ENCODE data around the gene MZB1. TPM values are rescaled to one million over a fixed set of nuclear protein-coding genes. Genes with fewer than 3 reads are reported as not detected.
"Not testable (repeated sequence)": the region's sequence is repeated elsewhere in the genome, so short reads cannot be mapped to it uniquely, and the experiment has no call there.

MZB1 gene
- total and polyA plus RNA-seq, 9 donors: 0.22 to 0.95 (median 0.44) TPM

GRCh38 chr5:139410993-139411828 lies 21.5 kb upstream of the MZB1 start:
- no peaks in the 10 kb centered on the region for H3K9me3 ChIP-seq (replicated peaks; ENCODE audit: control insufficient read depth, low read depth, low read length)
- DNase-seq: no peak
- no peak overlapping the region for H3K27ac ChIP-seq (ENCODE audit: low read length)
- no peaks in the 10 kb centered on the region for H3K27me3 ChIP-seq (ENCODE audit: control insufficient read depth, insufficient read depth, low read length)
- H3K4me3 ChIP-seq (ENCODE audit: low read length): no peak overlapping the region
- peaks cover 32% of the 10 kb centered on the region for H3K4me1 ChIP-seq (ENCODE audit: control insufficient read depth, insufficient read depth, low read length)
- H3K36me3 ChIP-seq (ENCODE audit: control insufficient read depth, insufficient read depth, low read length): peaks cover 25% of the 10 kb centered on the region
- 25% methylated on average over 2 of the region's 17 CpGs for WGBS (ENCODE audit: insufficient coverage)

GRCh38 chr5:139410121-139410992 lies 20.6 kb upstream of the MZB1 start:
- WGBS (ENCODE audit: insufficient coverage): 39% methylated on average over 2 of the region's 6 CpGs
- Histone ChIP-seq H3K9me3 (replicated peaks; ENCODE audit: control insufficient read depth, low read depth, low read length) (no peaks in the 10 kb centered on the region), H3K36me3 (ENCODE audit: control insufficient read depth, insufficient read depth, low read length) (peaks cover 23% of the 10 kb centered on the region), H3K27ac (ENCODE audit: low read length) (no peak overlapping the region), H3K4me3 (ENCODE audit: low read length) (no peak overlapping the region), H3K27me3 (ENCODE audit: control insufficient read depth, insufficient read depth, low read length) (no peaks in the 10 kb centered on the region), H3K4me1 (ENCODE audit: control insufficient read depth, insufficient read depth, low read length) (peaks cover 23% of the 10 kb centered on the region)
- no peak for DNase-seq

- peaks cover 15% of the 10 kb centered on the region for H3K4me1 ChIP-seq (ENCODE audit: control insufficient read depth, insufficient read depth, low read length)
- peaks cover 22% of the 10 kb centered on the region for H3K36me3 ChIP-seq (ENCODE audit: control insufficient read depth, insufficient read depth, low read length)
- not testable (repeated sequence) for H3K4me3 ChIP-seq (ENCODE audit: low read length); H3K9me3 ChIP-seq (replicated peaks; ENCODE audit: control insufficient read depth, low read depth, low read length); H3K27ac ChIP-seq (ENCODE audit: low read length); H3K27me3 ChIP-seq (ENCODE audit: control insufficient read depth, insufficient read depth, low read length); DNase-seq
- no CpG with 5 or more reads among the region's 5 CpGs for WGBS (ENCODE audit: insufficient coverage)
Observed at GRCh38 chr5:139409116-139409515, 19.4 kb upstream of the MZB1 start.

GRCh38 chr5:139408191-139408590 lies 18.5 kb upstream of the MZB1 start:
- Histone ChIP-seq H3K27me3 (ENCODE audit: control insufficient read depth, insufficient read depth, low read length) (no peaks in the 10 kb centered on the region), H3K36me3 (ENCODE audit: control insufficient read depth, insufficient read depth, low read length) (peaks cover 16% of the 10 kb centered on the region), H3K4me1 (ENCODE audit: control insufficient read depth, insufficient read depth, low read length) (peaks cover 11% of the 10 kb centered on the region), H3K27ac (ENCODE audit: low read length) (no peak overlapping the region), H3K4me3 (ENCODE audit: low read length) (no peak overlapping the region), H3K9me3 (replicated peaks; ENCODE audit: control insufficient read depth, low read depth, low read length) (no peaks in the 10 kb centered on the region)
- DNase-seq: no peak
- WGBS (ENCODE audit: insufficient coverage): 78% methylated on average over 2 of the region's 7 CpGs

GRCh38 chr5:139407517-139407916 lies 17.8 kb upstream of the MZB1 start:
- Histone ChIP-seq H3K4me1 (ENCODE audit: control insufficient read depth, insufficient read depth, low read length) (peaks cover 14% of the 10 kb centered on the region), H3K4me3 (ENCODE audit: low read length) (no peak overlapping the region), H3K27me3 (ENCODE audit: control insufficient read depth, insufficient read depth, low read length) (no peaks in the 10 kb centered on the region), H3K27ac (ENCODE audit: low read length) (no peak overlapping the region), H3K9me3 (replicated peaks; ENCODE audit: control insufficient read depth, low read depth, low read length) (no peaks in the 10 kb centered on the region), H3K36me3 (ENCODE audit: control insufficient read depth, insufficient read depth, low read length) (peaks cover 9% of the 10 kb centered on the region)
- DNase-seq: no peak

GRCh38 chr5:139406963-139407362 lies 17.2 kb upstream of the MZB1 start:
- no peak overlapping the region for H3K4me3 ChIP-seq (ENCODE audit: low read length)
- H3K27me3 ChIP-seq (ENCODE audit: control insufficient read depth, insufficient read depth, low read length): no peaks in the 10 kb centered on the region
- peaks cover 6% of the 10 kb centered on the region for H3K36me3 ChIP-seq (ENCODE audit: control insufficient read depth, insufficient read depth, low read length)
- no peak for DNase-seq
- H3K27ac ChIP-seq (ENCODE audit: low read length): no peak overlapping the region
- H3K4me1 ChIP-seq (ENCODE audit: control insufficient read depth, insufficient read depth, low read length): peaks cover 14% of the 10 kb centered on the region
- WGBS (ENCODE audit: insufficient coverage): 69% methylated on average over 2 of the region's 2 CpGs
- no peaks in the 10 kb centered on the region for H3K9me3 ChIP-seq (replicated peaks; ENCODE audit: control insufficient read depth, low read depth, low read length)

GRCh38 chr5:139404484-139404840 lies 14.7 kb upstream of the MZB1 start:
- no peak for DNase-seq
- Histone ChIP-seq H3K27ac (ENCODE audit: low read length) (peak overlapping the region; percentile 97), H3K4me3 (ENCODE audit: low read length) (peak overlapping the region; percentile 32), H3K4me1 (ENCODE audit: control insufficient read depth, insufficient read depth, low read length) (peaks cover 14% of the 10 kb centered on the region), H3K9me3 (replicated peaks; ENCODE audit: control insufficient read depth, low read depth, low read length) (no peaks in the 10 kb centered on the region), H3K27me3 (ENCODE audit: control insufficient read depth, insufficient read depth, low read length) (no peaks in the 10 kb centered on the region), H3K36me3 (ENCODE audit: control insufficient read depth, insufficient read depth, low read length) (peaks cover 7% of the 10 kb centered on the region)
- 38% methylated on average over 1 of the region's 5 CpGs for WGBS (ENCODE audit: insufficient coverage)

- Histone ChIP-seq H3K4me1 (ENCODE audit: control insufficient read depth, insufficient read depth, low read length) (peaks cover 14% of the 10 kb centered on the region), H3K36me3 (ENCODE audit: control insufficient read depth, insufficient read depth, low read length) (peaks cover 7% of the 10 kb centered on the region), H3K9me3 (replicated peaks; ENCODE audit: control insufficient read depth, low read depth, low read length) (no peaks in the 10 kb centered on the region), H3K27me3 (ENCODE audit: control insufficient read depth, insufficient read depth, low read length) (no peaks in the 10 kb centered on the region), H3K27ac (ENCODE audit: low read length) (peak within 1 kb of the TSS; percentile 97), H3K4me3 (ENCODE audit: low read length) (peak within 1 kb of the TSS; percentile 46)
- WGBS (ENCODE audit: insufficient coverage): 0% methylated on average over 39 of the region's 41 CpGs
- DNase-seq: peak; percentile 99
Observed at GRCh38 chr5:139403787-139404483, 14.2 kb upstream of the MZB1 start, which contains the start of gene SPATA24. TSS of gene SPATA24 (minus strand) at chr5:139404089. CDS start at chr5:139404060, 29 bp downstream.

GRCh38 chr5:139403418-139403786 lies 13.7 kb upstream of the MZB1 start:
- Histone ChIP-seq H3K27ac (ENCODE audit: low read length) (peak overlapping the region; percentile 97), H3K4me3 (ENCODE audit: low read length) (peak overlapping the region; percentile 46), H3K9me3 (replicated peaks; ENCODE audit: control insufficient read depth, low read depth, low read length) (no peaks in the 10 kb centered on the region), H3K4me1 (ENCODE audit: control insufficient read depth, insufficient read depth, low read length) (peaks cover 14% of the 10 kb centered on the region), H3K27me3 (ENCODE audit: control insufficient read depth, insufficient read depth, low read length) (no peaks in the 10 kb centered on the region), H3K36me3 (ENCODE audit: control insufficient read depth, insufficient read depth, low read length) (peaks cover 7% of the 10 kb centered on the region)
- WGBS (ENCODE audit: insufficient coverage): 28% methylated on average over 5 of the region's 7 CpGs
- no peak for DNase-seq

Data from muscle of leg (tissue), 11 donors.